BLaER1 (cell line): ENCODE results near the gene PRKCE.
"Not testable (repeated sequence)": the region's sequence is repeated elsewhere in the genome, so short reads cannot be mapped to it uniquely, and the experiment has no call there.

ENCODE experiments used
- H3K27ac ChIP-seq: shearing (Covaris generic); formaldehyde crosslinking; 2 replicates; pipeline ENCODE4 v1.8.1; 2022
- H3K27me3 ChIP-seq: shearing (Covaris generic); formaldehyde crosslinking; 2 replicates; pipeline ENCODE4 v1.8.1; 2022
- H3K36me3 ChIP-seq: shearing (Covaris generic); formaldehyde crosslinking; 2 replicates; pipeline ENCODE4 v1.8.1; 2022
- H3K4me1 ChIP-seq: shearing (Covaris generic); formaldehyde crosslinking; 2 replicates; pipeline ENCODE4 v1.8.1; 2022
- H3K4me2 ChIP-seq: shearing (Covaris generic); formaldehyde crosslinking; 2 replicates; pipeline ENCODE4 v1.8.1; 2022
- H3K4me3 ChIP-seq: shearing (Covaris generic); formaldehyde crosslinking; 2 replicates; pipeline ENCODE4 v1.8.1; 2022
- H3K9ac ChIP-seq: shearing (Covaris generic); formaldehyde crosslinking; 2 replicates; pipeline ENCODE4 v1.8.1; 2022
- H3K9me3 ChIP-seq: shearing (Covaris generic); formaldehyde crosslinking; 2 replicates; pipeline ENCODE4 v1.8.1; 2022
- H4K20me1 ChIP-seq: shearing (Covaris generic); formaldehyde crosslinking; 2 replicates; pipeline ENCODE4 v1.8.1; 2022
- Cebpa-rat ChIP-seq: shearing (Covaris generic); IDR thresholded peaks from 2 replicates; pipeline ENCODE4 v1.8.1; 2022

The PRKCE gene

DNA sequence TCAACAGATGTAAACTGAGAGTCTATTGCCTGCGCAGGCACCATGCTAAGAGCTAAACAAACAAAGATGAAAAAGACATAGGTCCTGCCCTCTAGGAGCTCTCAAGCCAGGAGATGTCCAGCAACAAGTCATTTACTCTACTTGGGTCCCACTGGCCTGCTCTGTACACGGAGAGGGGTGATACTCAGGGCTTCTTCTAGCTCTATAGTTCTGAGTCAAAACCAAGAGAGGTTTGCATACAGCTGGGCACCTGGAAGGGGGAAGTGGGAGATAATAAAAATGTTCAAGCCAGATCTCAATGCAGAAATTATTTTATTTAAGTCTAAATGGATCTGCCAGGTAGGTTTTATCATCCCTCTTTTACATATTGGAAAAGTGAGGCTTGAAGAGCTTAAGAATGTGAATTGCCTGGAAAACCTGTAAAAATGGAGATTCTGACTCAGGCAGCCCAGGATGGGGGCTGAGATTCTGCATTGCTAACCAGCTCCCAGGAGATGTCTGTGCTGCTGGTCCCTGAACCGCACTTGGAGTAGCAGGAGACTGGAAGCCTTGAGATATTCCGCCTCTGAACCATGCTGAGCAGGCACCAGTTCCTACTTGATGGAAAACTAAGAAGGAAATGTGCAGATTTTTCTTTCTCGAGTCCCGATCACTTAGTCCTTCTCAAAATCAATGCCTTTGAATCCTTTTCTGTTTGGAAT is 201.1 kb downstream of the PRKCE start:
- no peak for TF ChIP-seq Cebpa-rat
- H3K27ac ChIP-seq = peak overlapping the region; percentile 50; the same call in 1 of the 2 replicates
- peak overlapping the region; percentile 68 for H3K4me2 ChIP-seq
- peaks cover 73% of the 10 kb centered on the region for H3K36me3 ChIP-seq
- peaks cover 13% of the 10 kb centered on the region; the same call in 1 of the 2 replicates for H3K9me3 ChIP-seq
- no peak overlapping the region for H3K9ac ChIP-seq
- no peak overlapping the region for H3K4me3 ChIP-seq
- peaks cover 100% of the 10 kb centered on the region for H3K4me1 ChIP-seq
- peaks cover 8% of the 10 kb centered on the region for H4K20me1 ChIP-seq
- H3K27me3 ChIP-seq = no peaks in the 10 kb centered on the region

DNA sequence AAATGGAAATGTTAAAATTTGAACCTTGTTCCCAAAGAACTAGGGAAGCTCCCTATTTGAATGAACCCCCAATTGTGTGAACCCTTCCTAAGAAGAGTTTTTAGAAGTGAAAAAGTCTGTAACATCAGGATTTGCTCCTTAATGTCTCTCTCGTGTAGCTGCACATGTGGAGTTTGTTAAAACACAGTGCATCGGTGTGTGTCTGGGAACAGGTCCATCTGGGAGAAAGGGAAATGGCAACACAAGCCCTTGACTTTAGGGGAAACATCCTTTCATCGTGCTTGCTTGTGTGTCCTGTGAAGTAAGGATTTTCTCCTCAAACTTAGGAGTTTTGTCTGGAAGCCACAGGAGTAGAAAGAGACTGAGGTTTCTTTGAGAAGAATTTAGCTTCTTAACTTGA is 203.9 kb downstream of the PRKCE start:
- Histone ChIP-seq H3K9ac (no peak overlapping the region), H4K20me1 (peaks cover 27% of the 10 kb centered on the region)
- TF ChIP-seq Cebpa-rat = no peak

DNA sequence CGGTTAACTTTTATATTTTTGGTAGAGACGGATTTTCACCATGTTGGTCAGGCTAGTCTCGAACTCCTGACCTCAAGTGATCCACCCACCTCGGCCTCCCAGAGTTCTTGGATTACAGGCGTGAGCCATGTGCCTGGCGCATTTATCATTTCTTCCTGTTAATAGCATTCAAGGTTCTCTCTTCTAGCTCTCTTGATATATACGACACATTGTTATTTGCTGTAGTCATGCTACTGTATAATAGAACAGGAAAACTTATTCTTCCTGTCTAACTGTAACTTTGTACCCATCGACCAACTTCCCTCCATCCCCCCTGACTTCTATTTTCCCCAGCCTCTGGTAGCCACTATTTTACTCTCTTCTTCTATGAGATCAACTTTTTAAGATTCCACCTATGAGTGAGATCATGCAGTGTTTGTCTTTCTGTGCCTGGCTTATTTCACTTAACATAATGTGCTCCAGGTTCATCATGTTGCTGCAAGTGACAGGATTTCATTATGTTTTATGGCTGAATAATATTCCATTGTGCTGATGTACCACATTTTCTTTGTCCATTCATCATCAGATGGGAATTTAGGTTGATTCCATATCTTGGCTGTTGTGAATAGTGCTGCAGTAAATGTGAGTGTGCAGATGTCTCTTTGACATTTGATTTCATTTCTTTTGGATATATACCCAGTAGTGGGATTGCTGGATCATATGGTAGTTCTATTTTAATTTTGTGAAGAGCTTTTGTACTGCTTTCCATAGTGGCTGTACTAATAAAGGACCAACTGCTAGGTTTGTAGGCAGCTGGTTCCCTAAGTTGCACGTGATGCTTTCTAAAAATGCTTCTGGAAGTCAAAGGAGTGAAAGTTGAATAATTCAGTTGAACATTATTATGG is 205.2 kb downstream of the PRKCE start:
- Histone ChIP-seq H3K9me3 (peaks cover 13% of the 10 kb centered on the region; the same call in 1 of the 2 replicates), H4K20me1 (peaks cover 39% of the 10 kb centered on the region), H3K4me2 (peak overlapping the region; percentile 57), H3K9ac (no peak overlapping the region), H3K27ac (peak overlapping the region; percentile 63), H3K4me1 (peaks cover 97% of the 10 kb centered on the region), H3K36me3 (peaks cover 36% of the 10 kb centered on the region), H3K27me3 (no peaks in the 10 kb centered on the region), H3K4me3 (no peak overlapping the region)
- TF ChIP-seq Cebpa-rat = no peak

More for the DNA sequence above, 203.9 kb downstream of the PRKCE start:
- peaks cover 13% of the 10 kb centered on the region; the same call in 1 of the 2 replicates for H3K9me3 ChIP-seq
- 0 out of 2 replicates have a peak overlapping the region, but pooled peaks have one; percentile 63 for H3K27ac ChIP-seq
- H3K4me3 ChIP-seq = no peak overlapping the region
- H3K4me2 ChIP-seq = 0 out of 2 replicates have a peak overlapping the region, but pooled peaks have one; percentile 6
- peaks cover 47% of the 10 kb centered on the region for H3K36me3 ChIP-seq
- no peaks in the 10 kb centered on the region for H3K27me3 ChIP-seq
- H3K4me1 ChIP-seq = peaks cover 97% of the 10 kb centered on the region

DNA sequence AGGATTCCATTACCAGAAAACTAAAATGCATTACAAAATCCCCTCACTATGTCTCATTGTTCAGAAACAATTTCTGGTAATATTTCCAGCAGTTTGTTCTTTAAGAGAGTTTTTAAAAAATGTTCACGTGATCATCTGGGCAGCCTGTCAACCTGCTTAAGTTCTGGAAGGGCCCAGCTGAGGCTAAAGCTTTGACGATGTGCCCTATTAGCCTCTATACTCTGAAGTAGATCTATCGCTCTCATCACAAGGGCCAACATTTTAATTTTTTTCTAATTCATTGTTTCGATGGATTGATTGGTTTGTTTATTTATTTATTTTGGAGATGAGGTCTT is 205.8 kb downstream of the PRKCE start:
- peak overlapping the region; percentile 57 for H3K4me2 ChIP-seq
- peak overlapping the region; percentile 69 for H3K27ac ChIP-seq
- H3K9me3 ChIP-seq = peaks cover 13% of the 10 kb centered on the region; the same call in 1 of the 2 replicates
- no peak overlapping the region for H3K4me3 ChIP-seq
- peaks cover 41% of the 10 kb centered on the region for H4K20me1 ChIP-seq
- TF ChIP-seq Cebpa-rat = no peak
- H3K9ac ChIP-seq = no peak overlapping the region; the same call in 1 of the 2 replicates
- H3K36me3 ChIP-seq = peaks cover 34% of the 10 kb centered on the region
- peaks cover 97% of the 10 kb centered on the region for H3K4me1 ChIP-seq
- no peaks in the 10 kb centered on the region for H3K27me3 ChIP-seq

DNA sequence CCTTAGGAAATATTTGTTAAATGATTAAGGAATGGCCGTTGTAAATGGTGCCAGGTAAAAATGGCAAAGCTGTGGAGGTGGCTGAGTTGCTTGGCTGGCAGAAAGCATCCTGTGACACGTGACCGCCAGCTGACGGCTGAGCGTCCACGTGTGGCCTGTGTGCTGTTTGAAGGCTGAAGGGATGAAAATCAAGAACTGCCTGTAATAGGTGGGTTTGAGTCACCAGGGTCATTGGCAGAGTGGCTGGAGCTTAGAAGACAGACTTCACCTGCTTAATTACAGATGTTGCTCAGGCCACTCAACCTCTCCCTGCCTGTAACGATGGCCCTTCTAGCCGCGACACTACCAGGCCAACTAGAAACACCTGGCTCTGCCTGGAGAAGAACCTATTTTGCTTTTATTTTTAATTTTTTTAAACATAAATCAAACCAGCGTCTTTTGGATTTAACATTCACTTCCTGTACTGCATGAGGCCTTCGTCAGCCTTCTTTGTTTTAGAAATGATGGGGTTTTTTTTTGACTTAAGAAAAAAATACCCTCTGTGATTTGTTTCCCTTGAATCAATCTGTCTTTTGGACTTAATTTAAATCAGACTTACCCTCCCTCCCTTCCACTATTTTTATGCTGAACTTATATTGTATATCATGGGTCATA is 206.5 kb downstream of the PRKCE start:
- Histone ChIP-seq H3K9me3 (peaks cover 13% of the 10 kb centered on the region; the same call in 1 of the 2 replicates), H3K9ac (peak overlapping the region; percentile 21; the same call in 1 of the 2 replicates), H3K27ac (peak overlapping the region; percentile 69), H3K27me3 (no peaks in the 10 kb centered on the region), H3K4me1 (peaks cover 97% of the 10 kb centered on the region), H3K4me2 (peak overlapping the region; percentile 57), H4K20me1 (peaks cover 48% of the 10 kb centered on the region), H3K36me3 (peaks cover 34% of the 10 kb centered on the region), H3K4me3 (no peak overlapping the region)
- no peak for TF ChIP-seq Cebpa-rat

DNA sequence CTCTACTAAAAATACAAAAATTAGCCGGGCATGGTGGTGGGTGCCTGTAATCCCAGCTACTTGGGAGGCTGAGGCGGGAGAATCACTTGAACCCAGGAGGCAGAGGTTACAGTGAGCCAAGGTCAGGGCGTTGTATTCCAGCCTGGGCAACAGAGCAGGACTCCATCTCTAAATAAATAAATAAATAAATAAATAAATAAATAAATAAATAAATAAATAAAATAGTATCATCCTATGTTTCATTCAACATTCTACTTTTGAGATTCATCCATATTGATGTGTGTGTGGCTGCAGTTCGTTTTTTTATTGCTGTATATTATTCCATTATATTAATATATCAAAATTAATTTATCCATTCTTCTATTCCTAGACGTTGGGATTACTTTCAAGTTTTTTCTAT is 207.4 kb downstream of the PRKCE start:
- H3K36me3 ChIP-seq = peaks cover 35% of the 10 kb centered on the region
- peaks cover 57% of the 10 kb centered on the region for H4K20me1 ChIP-seq
- H3K4me3 ChIP-seq, H3K27ac ChIP-seq, H3K4me2 ChIP-seq, H3K27me3 ChIP-seq, H3K9ac ChIP-seq: not testable (repeated sequence)
- H3K9me3 ChIP-seq = peaks cover 13% of the 10 kb centered on the region; the same call in 1 of the 2 replicates
- H3K4me1 ChIP-seq = peaks cover 97% of the 10 kb centered on the region

DNA sequence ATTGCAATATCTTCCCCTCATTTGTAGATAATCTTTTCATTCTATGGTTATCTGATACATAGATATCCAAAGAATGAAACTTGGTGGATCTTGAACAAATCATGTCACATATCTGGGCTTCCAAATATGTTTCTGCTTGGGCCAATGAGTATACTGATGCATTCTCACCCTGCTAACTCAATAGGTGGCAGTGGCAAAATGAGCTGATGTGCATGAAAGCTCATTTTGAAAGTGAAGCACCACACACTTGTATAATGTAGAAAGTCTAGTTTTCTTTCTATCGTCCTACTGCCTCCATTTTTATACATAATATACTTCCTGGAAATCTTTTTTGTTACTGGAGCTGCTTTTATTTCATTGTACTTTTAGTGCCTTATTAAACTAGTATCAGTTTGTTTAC is 208.2 kb downstream of the PRKCE start:
- Histone ChIP-seq H3K4me1 (peaks cover 91% of the 10 kb centered on the region), H3K4me2 (peak overlapping the region; percentile 92), H3K9ac (0 out of 2 replicates have a peak overlapping the region, but pooled peaks have one; percentile 65)

DNA sequence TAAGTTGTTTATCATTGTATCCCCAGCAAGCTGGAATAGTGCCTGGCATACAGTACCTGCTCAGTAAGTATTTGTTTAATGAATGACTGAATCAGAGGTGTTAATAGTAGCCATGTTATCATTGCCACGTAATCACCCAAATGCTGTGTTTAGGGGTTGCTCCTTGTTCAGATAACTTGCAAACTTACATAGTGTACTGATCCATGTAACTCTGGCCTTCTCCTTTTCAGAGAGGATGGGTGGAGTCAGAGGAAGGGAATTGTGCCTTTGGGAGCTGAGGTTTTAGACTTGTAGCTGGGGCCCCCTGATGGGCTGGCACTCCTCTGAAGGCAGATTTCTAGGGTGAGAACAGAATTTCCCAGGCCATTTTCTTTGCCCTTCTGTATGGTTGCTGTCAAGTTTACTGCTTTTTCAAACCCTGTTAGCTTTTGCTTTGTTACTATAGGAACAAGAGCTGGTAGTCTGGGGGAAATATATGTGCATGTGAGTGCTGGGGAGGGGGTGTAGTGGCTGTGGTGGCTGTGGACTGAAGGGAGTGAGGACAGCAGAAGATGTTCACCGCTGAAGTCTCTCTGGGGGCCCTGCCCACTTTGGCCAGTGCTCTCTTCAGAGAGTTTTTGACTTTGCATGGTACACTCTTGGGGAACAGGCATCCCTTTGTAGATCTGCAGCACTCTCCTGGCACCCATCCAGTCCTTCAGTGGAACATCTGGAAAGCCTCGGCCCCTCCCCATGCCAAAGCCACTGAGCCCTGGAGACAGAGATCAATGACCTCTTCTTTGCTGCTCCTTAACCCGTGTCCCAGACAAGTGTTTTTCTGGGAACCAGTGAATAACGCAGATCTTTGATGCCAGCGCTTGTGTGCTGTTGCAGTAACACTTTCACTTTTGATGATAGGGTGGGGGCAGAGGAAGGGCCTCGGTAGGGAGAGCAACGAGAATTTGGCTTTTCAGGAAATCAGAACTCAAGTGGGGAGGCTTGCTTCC is 209.0 kb downstream of the PRKCE start:
- Histone ChIP-seq H3K9me3 (peaks cover 8% of the 10 kb centered on the region; the same call in 1 of the 2 replicates), H3K9ac (peak overlapping the region; percentile 65), H3K4me2 (peak overlapping the region; percentile 92), H3K4me3 (peak overlapping the region; percentile 54), H3K4me1 (peaks cover 83% of the 10 kb centered on the region), H3K27me3 (no peaks in the 10 kb centered on the region), H4K20me1 (peaks cover 73% of the 10 kb centered on the region), H3K36me3 (peaks cover 40% of the 10 kb centered on the region), H3K27ac (peak overlapping the region; percentile 74)
- no peak for TF ChIP-seq Cebpa-rat

More for the DNA sequence above, 208.2 kb downstream of the PRKCE start:
- Histone ChIP-seq H3K27ac (peak overlapping the region; percentile 74), H3K27me3 (no peaks in the 10 kb centered on the region), H3K9me3 (peaks cover 8% of the 10 kb centered on the region; the same call in 1 of the 2 replicates), H4K20me1 (peaks cover 65% of the 10 kb centered on the region), H3K4me3 (no peak overlapping the region), H3K36me3 (peaks cover 35% of the 10 kb centered on the region)
- no peak for TF ChIP-seq Cebpa-rat
